GM13977 (cell line): ENCODE results near the gene C3orf62.
"Not testable (repeated sequence)": the region's sequence is repeated elsewhere in the genome, so short reads cannot be mapped to it uniquely, and the experiment has no call there.

Source experiments
- DNase-seq: peaks from one replicate; pipeline ENCODE4 v3.0.0; 2012; ENCODE audit warnings: low spot score
- in situ Hi-C: fragments of 300-500 bp; cut with MboI; formaldehyde crosslinking; loops from one replicate; pipeline ENCODE4 v1.12.0; 2022; ENCODE audit warnings: low sequenced_read_pairs, low pct_unique_long_range_greater_than_20kb, mixed read lengths, inconsistent platforms; ENCODE audit not compliant: unreplicated experiment
- TF ChIP-seq, protein P1 (sequence below): IDR thresholded peaks from 2 replicates; pipeline ENCODE4 v1.5.1; 2012; ENCODE audit warnings: mild to moderate bottlenecking, control low read depth; ENCODE audit not compliant: insufficient read depth; ENCODE audit errors: extremely low read depth, missing control alignments

The C3orf62 gene

GRCh38 chr3:49257187-49257586, 19.8 kb downstream of the C3orf62 start:
- TF ChIP-seq, protein P1, sequence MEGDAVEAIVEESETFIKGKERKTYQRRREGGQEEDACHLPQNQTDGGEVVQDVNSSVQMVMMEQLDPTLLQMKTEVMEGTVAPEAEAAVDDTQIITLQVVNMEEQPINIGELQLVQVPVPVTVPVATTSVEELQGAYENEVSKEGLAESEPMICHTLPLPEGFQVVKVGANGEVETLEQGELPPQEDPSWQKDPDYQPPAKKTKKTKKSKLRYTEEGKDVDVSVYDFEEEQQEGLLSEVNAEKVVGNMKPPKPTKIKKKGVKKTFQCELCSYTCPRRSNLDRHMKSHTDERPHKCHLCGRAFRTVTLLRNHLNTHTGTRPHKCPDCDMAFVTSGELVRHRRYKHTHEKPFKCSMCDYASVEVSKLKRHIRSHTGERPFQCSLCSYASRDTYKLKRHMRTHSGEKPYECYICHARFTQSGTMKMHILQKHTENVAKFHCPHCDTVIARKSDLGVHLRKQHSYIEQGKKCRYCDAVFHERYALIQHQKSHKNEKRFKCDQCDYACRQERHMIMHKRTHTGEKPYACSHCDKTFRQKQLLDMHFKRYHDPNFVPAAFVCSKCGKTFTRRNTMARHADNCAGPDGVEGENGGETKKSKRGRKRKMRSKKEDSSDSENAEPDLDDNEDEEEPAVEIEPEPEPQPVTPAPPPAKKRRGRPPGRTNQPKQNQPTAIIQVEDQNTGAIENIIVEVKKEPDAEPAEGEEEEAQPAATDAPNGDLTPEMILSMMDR = no peak

GRCh38 chr3:49255718-49256511, 21.1 kb downstream of the C3orf62 start:
- in situ Hi-C loops = no loop called here
- no peak for DNase-seq
- TF ChIP-seq, protein P1 = no peak

More at GRCh38 chr3:49257187-49257586, 19.8 kb downstream of the C3orf62 start:
- DNase-seq = no peak
- in situ Hi-C loops = no loop called here

DNA sequence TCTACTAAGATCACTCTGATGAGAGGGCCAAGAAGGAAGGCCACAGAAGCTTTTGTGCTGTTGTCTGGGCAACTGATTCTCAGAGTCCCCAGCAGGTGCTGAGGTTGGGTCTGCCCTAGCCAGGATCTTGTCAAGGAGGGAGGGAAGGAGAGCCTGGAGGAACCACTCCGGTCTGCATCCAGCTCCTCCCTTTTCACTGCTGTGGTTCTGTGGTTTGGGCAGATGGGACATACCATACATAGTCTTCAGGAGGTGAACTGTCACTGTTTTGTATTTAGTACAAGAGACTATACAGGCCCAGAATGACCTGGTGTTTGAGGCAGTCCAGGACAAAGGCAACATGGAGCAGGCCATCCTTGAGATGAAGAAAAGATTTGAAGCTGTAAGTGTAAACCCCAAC, 21.9 kb downstream of the C3orf62 start:
- no peak for DNase-seq
- TF ChIP-seq, protein P1 = no peak
- in situ Hi-C loops = no loop called here

DNA sequence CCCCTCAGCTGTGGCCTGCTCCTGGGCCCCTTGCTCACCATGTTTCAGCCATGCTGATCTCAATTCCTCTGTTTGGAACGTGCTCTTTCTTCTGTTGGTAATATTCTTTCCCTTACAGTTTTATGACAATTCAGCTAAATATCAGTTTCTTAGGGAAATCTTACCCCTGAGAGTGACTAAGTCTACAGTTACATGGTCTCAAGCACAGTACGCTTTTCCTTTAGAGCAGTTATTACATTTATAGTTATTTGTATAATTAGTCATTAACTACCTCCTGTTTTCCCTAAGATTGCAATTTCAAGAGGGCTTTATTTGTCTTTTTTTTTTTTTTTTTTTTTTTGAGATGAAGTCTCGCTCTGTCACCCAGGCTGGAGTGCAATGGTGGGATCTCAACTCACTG, 23.5 kb downstream of the C3orf62 start:
- peak; percentile 1 for DNase-seq
- TF ChIP-seq, protein P1 = no peak
- in situ Hi-C loops = no loop called here

DNA sequence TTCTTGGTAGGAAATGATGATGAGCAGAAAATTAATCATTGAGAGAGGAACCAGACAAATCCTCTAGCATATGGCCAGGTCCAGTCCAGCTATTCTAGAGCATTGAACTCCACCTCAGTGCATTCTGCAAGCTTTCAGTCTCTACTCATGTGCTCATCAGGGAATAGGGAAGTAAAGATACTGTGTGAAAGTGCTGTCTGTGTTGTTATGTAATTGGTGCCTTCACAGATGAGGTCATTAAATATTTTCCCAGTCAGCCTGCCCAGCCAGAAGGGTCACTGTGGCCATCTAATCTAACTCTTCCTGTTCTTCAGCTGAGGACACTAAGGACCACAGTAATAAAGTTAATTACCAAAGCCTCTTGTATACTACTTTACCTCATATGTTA, 28.2 kb downstream of the C3orf62 start:
- TF ChIP-seq, protein P1 = no peak
- peak; percentile 40 for DNase-seq
- in situ Hi-C loops = no loop called here

DNA sequence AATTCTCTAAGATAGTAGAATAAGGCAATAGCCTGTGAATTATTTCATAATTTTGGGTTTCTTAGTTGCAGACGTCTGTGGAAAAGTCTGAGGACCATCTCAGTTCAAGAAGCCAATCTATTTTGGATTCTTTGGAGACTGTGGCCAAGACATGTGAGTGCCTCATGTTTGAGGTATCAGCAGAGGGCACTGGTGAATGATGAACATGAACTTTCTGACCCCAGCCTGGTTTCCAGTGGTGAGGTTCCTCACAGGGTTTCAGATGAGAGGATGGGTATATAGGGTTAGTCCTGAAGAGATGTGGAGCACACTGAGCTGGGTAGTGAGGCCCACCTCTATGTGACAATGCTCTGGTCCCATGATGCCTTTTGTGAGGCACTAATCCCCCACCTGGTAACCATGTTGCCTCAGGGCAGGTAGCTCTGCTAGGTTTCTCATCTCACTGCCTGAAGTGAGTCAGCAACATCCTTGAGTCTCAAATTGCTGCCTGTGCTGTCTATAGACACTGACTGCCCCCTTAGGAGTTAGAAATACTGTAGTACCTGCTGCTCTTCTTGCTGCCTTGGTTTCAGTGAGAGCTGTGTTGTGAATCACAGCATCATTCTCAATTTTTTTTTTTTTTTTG, 32.3 kb downstream of the C3orf62 start:
- in situ Hi-C loops = no loop called here
- no peak for DNase-seq

DNA sequence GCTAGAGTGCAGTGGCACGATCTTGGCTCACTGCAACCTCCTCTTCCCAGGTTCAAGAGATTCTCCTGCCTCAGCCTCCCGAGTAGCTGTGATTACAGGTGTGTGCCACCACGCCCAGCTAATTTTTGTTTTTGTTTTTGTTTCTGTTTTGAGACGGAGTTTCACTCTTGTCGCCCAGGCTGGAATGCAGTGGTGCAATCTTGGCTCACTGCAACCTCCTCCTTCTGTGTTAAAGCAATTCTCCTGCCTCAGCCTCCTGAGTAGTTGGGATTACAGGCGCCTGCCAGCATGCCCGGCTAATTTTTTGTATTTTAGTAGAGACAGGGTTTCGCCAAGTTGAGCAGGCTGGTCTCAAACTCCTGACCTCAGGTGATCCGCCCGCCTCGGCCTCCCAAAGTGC, 36.9 kb downstream of the C3orf62 start:
- in situ Hi-C loops, DNase-seq: not testable (repeated sequence)

More for the DNA sequence above, 32.3 kb downstream of the C3orf62 start:
- TF ChIP-seq, protein P1 = no peak
